ENCODE measurements around the gene PGAM1. TPM values are rescaled to one million over a fixed set of nuclear protein-coding genes. Genes with fewer than 3 reads are reported as not detected.

The PGAM1 gene
- total and polyA plus RNA-seq, 2 of the 13 experiments (the other 11 are each of a cell fraction or from before 2014, with no cell fraction given) = 354 to 483 TPM

GRCh38 chr10:97401455-97401919 is 24.5 kb upstream of the PGAM1 start (continued):
- TF ChIP-seq ZNF704 (CRISPR knock-in tag; IDR thresholded peaks at IDR 0.05; ENCODE audit: borderline replicate concordance) (peak; percentile 10; the same call in 1 of the 2 replicates), NR2C2 (CRISPR knock-in tag; IDR thresholded peaks at IDR 0.05; ENCODE audit: borderline replicate concordance) (0 out of 2 replicates have a peak, but pooled peaks have one; percentile 4), MNT (IDR thresholded peaks at IDR 0.05) (no peak), BCL3 (CRISPR knock-in tag; IDR thresholded peaks at IDR 0.05) (no peak), BCL6 (CRISPR knock-in tag; IDR thresholded peaks at IDR 0.05) (no peak), NCOA5 (CRISPR knock-in tag; IDR thresholded peaks at IDR 0.05) (no peak), SETDB1 (CRISPR knock-in tag; IDR thresholded peaks at IDR 0.05; ENCODE audit: borderline replicate concordance) (no peak), ZNF136 (CRISPR knock-in tag; IDR thresholded peaks at IDR 0.05; ENCODE audit: low read depth) (0 out of 2 replicates have a peak, but pooled peaks have one; percentile 12), ZNF605 (CRISPR knock-in tag; IDR thresholded peaks at IDR 0.05) (no peak), ATM (IDR thresholded peaks at IDR 0.05; ENCODE audit: borderline replicate concordance) (no peak), ZNF501 (CRISPR knock-in tag; IDR thresholded peaks at IDR 0.05) (0 out of 2 replicates have a peak, but pooled peaks have one; percentile 23), ZNF263 (CRISPR knock-in tag; IDR thresholded peaks at IDR 0.05) (0 out of 2 replicates have a peak, but pooled peaks have one; percentile 44), BHLHE40 (IDR thresholded peaks at IDR 0.05; ENCODE audit: low read length) (no peak), ELF4 (CRISPR knock-in tag; IDR thresholded peaks at IDR 0.05; ENCODE audit: borderline replicate concordance) (no peak), TFDP2 (CRISPR knock-in tag; IDR thresholded peaks at IDR 0.05) (no peak), CSRNP1 (CRISPR knock-in tag; IDR thresholded peaks at IDR 0.05) (no peak), TERF1 (CRISPR knock-in tag; IDR thresholded peaks at IDR 0.05) (no peak), MXI1 (IDR thresholded peaks at IDR 0.05; ENCODE audit: borderline replicate concordance, low read depth, low read length) (no peak), TBX2 (CRISPR knock-in tag; IDR thresholded peaks at IDR 0.05; ENCODE audit: borderline replicate concordance) (0 out of 2 replicates have a peak, but pooled peaks have one; percentile 2)

Data from HepG2 (cell line).